ENCODE measurements around the gene IVD. TPM values are rescaled to one million over a fixed set of nuclear protein-coding genes. Genes with fewer than 3 reads are reported as not detected.

Gene IVD
- total RNA-seq, 1 experiment from 2014 or later = 93.1 TPM

DNA sequence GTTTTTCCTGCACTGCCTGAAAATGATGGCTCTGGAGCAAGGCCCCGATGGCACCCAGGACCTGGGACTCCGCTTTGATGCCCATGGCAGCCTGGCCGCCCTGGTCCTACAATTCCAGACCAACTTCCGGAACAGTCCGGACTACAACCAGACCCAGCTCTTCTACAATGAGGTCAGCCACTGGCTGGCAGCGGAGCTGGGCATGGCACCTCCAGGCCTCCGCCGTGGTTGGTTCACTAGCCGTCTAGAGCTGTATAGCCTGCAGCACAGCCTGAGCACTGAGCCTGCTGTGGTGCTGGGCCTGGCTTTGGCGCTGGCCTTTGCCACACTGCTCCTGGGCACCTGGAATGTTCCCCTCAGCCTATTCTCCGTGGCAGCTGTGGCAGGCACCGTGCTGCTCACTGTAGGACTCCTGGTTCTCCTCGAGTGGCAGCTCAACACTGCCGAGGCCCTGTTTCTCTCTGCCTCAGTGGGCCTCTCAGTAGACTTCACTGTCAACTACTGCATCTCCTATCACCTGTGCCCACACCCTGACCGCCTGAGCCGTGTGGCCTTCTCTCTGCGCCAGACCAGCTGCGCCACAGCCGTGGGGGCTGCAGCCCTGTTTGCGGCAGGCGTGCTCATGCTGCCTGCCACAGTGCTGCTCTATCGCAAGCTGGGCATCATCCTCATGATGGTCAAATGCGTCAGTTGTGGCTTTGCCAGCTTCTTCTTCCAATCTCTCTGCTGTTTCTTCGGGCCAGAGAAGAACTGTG is 36.7 kb upstream of the IVD start:
- Mint-ChIP-seq H3K4me3 (no peak overlapping the region), H3K27me3 (ENCODE audit: low read depth) (peaks cover 51% of the 10 kb centered on the region)

More for the DNA sequence above, 36.7 kb upstream of the IVD start:
- no peak overlapping the region for H3K4me2 ChIP-seq (ENCODE audit: insufficient read depth, insufficient read length, low read length)
- WGBS (ENCODE audit: extremely low coverage, insufficient read length, low lambda C conversion rate) = no CpG with 5 or more reads among the region's 24 CpGs
- no peak overlapping the region for H2AK5ac ChIP-seq (ENCODE audit: insufficient read length, low read length)
- H4K20me1 ChIP-seq (ENCODE audit: control insufficient read depth, insufficient read depth, insufficient read length) = no peaks in the 10 kb centered on the region
- H3K36me3 Mint-ChIP-seq (ENCODE audit: insufficient read depth in 1 of 3, low read depth in 3 of 3) = no peaks in the 10 kb centered on the region
- H2BK15ac ChIP-seq (ENCODE audit: low read depth, low read length) = no peak overlapping the region
- H3K23ac ChIP-seq (ENCODE audit: insufficient read length, low read depth, low read length) = no peak overlapping the region
- H2BK120ac ChIP-seq (ENCODE audit: low read depth, low read length, poor library complexity, severe bottlenecking) = no peak overlapping the region
- H2AFZ ChIP-seq (ENCODE audit: low read length) = no peak overlapping the region
- no peak overlapping the region for H3K27ac Mint-ChIP-seq
- H3K27ac ChIP-seq (ENCODE audit: insufficient read length, low read depth, low read length) = no peak overlapping the region
- no peak overlapping the region for H4K5ac ChIP-seq (ENCODE audit: insufficient read length, low read depth, low read length)
- no peak overlapping the region for H2BK12ac ChIP-seq (ENCODE audit: insufficient read length, low read depth, low read length)
- no peaks in the 10 kb centered on the region for H3K9me3 ChIP-seq (ENCODE audit: control insufficient read depth, low read depth, low read length)
- no peaks in the 10 kb centered on the region for H3K79me2 ChIP-seq (ENCODE audit: insufficient read depth, low read length)
- peaks cover 6% of the 10 kb centered on the region; the same call in 1 of the 2 replicates for H3K4me1 ChIP-seq (ENCODE audit: insufficient read depth, low read length)
- H3K27me3 ChIP-seq (ENCODE audit: insufficient read depth, low read length) = no peaks in the 10 kb centered on the region; the same call in 1 of the 2 replicates
- H3K14ac ChIP-seq (ENCODE audit: insufficient read depth, low read length) = no peak overlapping the region
- no peaks in the 10 kb centered on the region for H3K79me1 ChIP-seq (ENCODE audit: insufficient read depth, low read depth, low read length, poor library complexity, severe bottlenecking)
- H3K4me1 Mint-ChIP-seq = peaks cover 23 to 27% of the 10 kb centered on the region in 2 experiments
- H3T11ph ChIP-seq (ENCODE audit: low read length) = no peak overlapping the region
- H3K9ac ChIP-seq (ENCODE audit: extremely low read depth, insufficient read length, low read length) = no peak overlapping the region
- no peak overlapping the region for H3K4ac ChIP-seq (ENCODE audit: low read depth, low read length)
- H3K56ac ChIP-seq (ENCODE audit: insufficient read length, low read depth, low read length) = no peak overlapping the region
- H2BK20ac ChIP-seq (ENCODE audit: low read depth, low read length, poor library complexity, severe bottlenecking) = no peak overlapping the region
- H3K23me2 ChIP-seq (ENCODE audit: insufficient read length, low read depth, low read length, poor library complexity, severe bottlenecking) = no peaks in the 10 kb centered on the region
- no peak overlapping the region for H2BK5ac ChIP-seq (ENCODE audit: insufficient read length, low read length)
- H3K18ac ChIP-seq (ENCODE audit: insufficient read length, low read depth, low read length) = no peak overlapping the region
- no peak overlapping the region for H4K91ac ChIP-seq (ENCODE audit: insufficient read length, low read depth, low read length)
- TF ChIP-seq, protein P1, sequence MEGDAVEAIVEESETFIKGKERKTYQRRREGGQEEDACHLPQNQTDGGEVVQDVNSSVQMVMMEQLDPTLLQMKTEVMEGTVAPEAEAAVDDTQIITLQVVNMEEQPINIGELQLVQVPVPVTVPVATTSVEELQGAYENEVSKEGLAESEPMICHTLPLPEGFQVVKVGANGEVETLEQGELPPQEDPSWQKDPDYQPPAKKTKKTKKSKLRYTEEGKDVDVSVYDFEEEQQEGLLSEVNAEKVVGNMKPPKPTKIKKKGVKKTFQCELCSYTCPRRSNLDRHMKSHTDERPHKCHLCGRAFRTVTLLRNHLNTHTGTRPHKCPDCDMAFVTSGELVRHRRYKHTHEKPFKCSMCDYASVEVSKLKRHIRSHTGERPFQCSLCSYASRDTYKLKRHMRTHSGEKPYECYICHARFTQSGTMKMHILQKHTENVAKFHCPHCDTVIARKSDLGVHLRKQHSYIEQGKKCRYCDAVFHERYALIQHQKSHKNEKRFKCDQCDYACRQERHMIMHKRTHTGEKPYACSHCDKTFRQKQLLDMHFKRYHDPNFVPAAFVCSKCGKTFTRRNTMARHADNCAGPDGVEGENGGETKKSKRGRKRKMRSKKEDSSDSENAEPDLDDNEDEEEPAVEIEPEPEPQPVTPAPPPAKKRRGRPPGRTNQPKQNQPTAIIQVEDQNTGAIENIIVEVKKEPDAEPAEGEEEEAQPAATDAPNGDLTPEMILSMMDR (conservative IDR thresholded peaks at IDR 0.05) = no peak
- no peak for DNase-seq
- peaks cover 0 to 2% of the 10 kb centered on the region in 2 experiments; a peak in 1 of 5 replicates for H3K9me3 Mint-ChIP-seq
- no peak overlapping the region for H4K8ac ChIP-seq (replicated peaks; ENCODE audit: insufficient read length, low read depth, low read length)
